Tibial nerve (tissue), 4 donors: ENCODE data around the gene TSSK3. TPM values are rescaled to one million over a fixed set of nuclear protein-coding genes. Genes with fewer than 3 reads are reported as not detected.

ENCODE experiments used
- DNase-seq, 2 donors: peaks; one replicate each; pipeline ENCODE4 v3.0.0-alpha.2; 2019; ENCODE audit warnings: low spot score in 2 of 2
- H3K27ac ChIP-seq, 4 donors: fragments of 200-600 bp; sonication (generic) in 3 of 4; one replicate each; pipeline ENCODE4 v1.5.1; 2017 to 2019; ENCODE audit warnings: mild to moderate bottlenecking in 1 of 4
- H3K27me3 ChIP-seq, 2 donors: fragments of 200-600 bp; sonication (generic) in 1 of 2; one replicate each; pipeline versions ENCODE4 v1.5.1 to v1.6.0; 2017 to 2019
- H3K36me3 ChIP-seq, 3 donors: fragments of 200-600 bp; sonication (generic); one replicate each; pipeline ENCODE4 v1.5.1; 2018 to 2019
- H3K4me1 ChIP-seq, 4 donors: fragments of 200-600 bp; sonication (generic) in 3 of 4; one replicate each; pipeline ENCODE4 v1.5.1; 2017 to 2019
- H3K4me3 ChIP-seq, 4 donors: fragments of 200-600 bp; sonication (generic) in 3 of 4; one replicate each; pipeline ENCODE4 v1.5.1; 2017 to 2019; ENCODE audit warnings: mild to moderate bottlenecking in 1 of 4, moderate library complexity in 1 of 4
- H3K9me3 ChIP-seq, 4 donors: fragments of 200-600 bp; sonication (generic) in 3 of 4; one replicate each; pipeline ENCODE4 v1.5.1; 2017 to 2019
- CTCF ChIP-seq, 5 experiments: fragments of 200-600 bp in 3 of 5; fragments of 450-650 bp in 2 of 5; sonication (generic) in 3 of 5; IDR thresholded peaks; one replicate each; pipeline ENCODE4 v1.5.1; 2016 to 2019; ENCODE audit warnings: antibody characterized with exemption in 5 of 5, mild to moderate bottlenecking in 3 of 5, moderate library complexity in 2 of 5
- EP300 ChIP-seq, 2 donors: sonication (generic); formaldehyde crosslinking; IDR thresholded peaks; one replicate each; pipeline ENCODE4 v1.6.1; 2017; ENCODE audit warnings: antibody characterized with exemption in 2 of 2, mild to moderate bottlenecking in 1 of 2
- POLR2A ChIP-seq, 2 donors: fragments of 450-650 bp; IDR thresholded peaks; one replicate each; pipeline ENCODE4 v1.6.1; 2017; ENCODE audit warnings: antibody characterized with exemption in 2 of 2, mild to moderate bottlenecking in 2 of 2, moderate library complexity in 2 of 2
- WGBS, 2 donors: methylation state at CpG; one replicate each; pipeline ENCODE4 v1.1.5; 2018; 5-methylcytosine and 5-hydroxymethylcytosine counted together
- total RNA-seq, 4 donors: library from RNA; depleted of rRNA; stranded (reverse); fragments of >200 nt; gene quantifications; one replicate each; pipeline ENCODE4 v1.1.0, GENCODE V29; 2016

Gene TSSK3
- total RNA-seq, 4 donors from 2014 or later: 0.44 to 1.5 (median 1.2) TPM

GRCh38 chr1:32333251-32333963 is 28.9 kb upstream of the TSSK3 start:
- peaks cover 0 to 49% (median 5%) of the 10 kb centered on the region in 3 donors for H3K36me3 ChIP-seq
- WGBS, 2 donors: 66 to 68% methylated on average over 3 of the region's 3 CpGs
- H3K27ac ChIP-seq: peak overlapping the region in 2 of 4 donors; percentile 6 to 91
- no peaks in the 10 kb centered on the region for H3K27me3 ChIP-seq
- TF ChIP-seq EP300 (IDR thresholded peaks at IDR 0.05) (no peak), CTCF (IDR thresholded peaks at IDR 0.05) (no peak), POLR2A (IDR thresholded peaks at IDR 0.05) (no peak)
- H3K9me3 ChIP-seq: no peaks in the 10 kb centered on the region
- H3K4me1 ChIP-seq: peaks cover 0 to 35% (median 29%) of the 10 kb centered on the region in 4 donors
- no peak overlapping the region for H3K4me3 ChIP-seq
- DNase-seq: no peak

GRCh38 chr1:32334274-32334861 is 28.0 kb upstream of the TSSK3 start:
- H3K4me3 ChIP-seq: peak overlapping the region; percentile 60 to 84 (median 68)
- peaks cover 0 to 41% (median 33%) of the 10 kb centered on the region in 4 donors for H3K4me1 ChIP-seq
- TF ChIP-seq POLR2A (IDR thresholded peaks at IDR 0.05): no peak
- H3K27me3 ChIP-seq: no peaks in the 10 kb centered on the region
- H3K27ac ChIP-seq: peak overlapping the region; percentile 25 to 91 (median 86)
- no peaks in the 10 kb centered on the region for H3K9me3 ChIP-seq
- H3K36me3 ChIP-seq: peaks cover 0 to 39% (median 5%) of the 10 kb centered on the region in 3 donors
- WGBS, 2 donors: 30 to 41% methylated on average over 9 of the region's 9 CpGs
- no peak for DNase-seq

- H3K36me3 ChIP-seq: peaks cover 0 to 34% (median 5%) of the 10 kb centered on the region in 3 donors
- 2 to 20% methylated on average over 10 to 30 of the region's 46 CpGs for WGBS, 2 donors
- peak overlapping the region; percentile 25 to 91 (median 86) for H3K27ac ChIP-seq
These were observed 27.3 kb upstream of the TSSK3 start for GRCh38 chr1:32334864-32335534.

GRCh38 chr1:32335535-32335789 is 26.9 kb upstream of the TSSK3 start:
- Histone ChIP-seq H3K4me3 (peak overlapping the region; percentile 60 to 84 (median 68)), H3K4me1 (peaks cover 0 to 44% (median 33%) of the 10 kb centered on the region in 4 donors), H3K9me3 (no peaks in the 10 kb centered on the region), H3K27me3 (no peaks in the 10 kb centered on the region), H3K27ac (peak overlapping the region; percentile 25 to 91 (median 86)), H3K36me3 (peaks cover 0 to 29% (median 5%) of the 10 kb centered on the region in 3 donors)
- no peak for DNase-seq
- TF ChIP-seq EP300 (IDR thresholded peaks at IDR 0.05) (no peak), POLR2A (IDR thresholded peaks at IDR 0.05) (no peak), CTCF (IDR thresholded peaks at IDR 0.05) (no peak)
- 0 to 6% methylated on average over 7 to 12 of the region's 34 CpGs for WGBS, 2 donors

More at GRCh38 chr1:32334864-32335534, 27.3 kb upstream of the TSSK3 start:
- no peak for DNase-seq
- TF ChIP-seq POLR2A (IDR thresholded peaks at IDR 0.05): no peak
- peak; percentile 73 to 85 (median 79) for TF ChIP-seq CTCF (IDR thresholded peaks at IDR 0.05)
- peak in 1 of 2 donors; percentile 50 for TF ChIP-seq EP300 (IDR thresholded peaks at IDR 0.05)
- Histone ChIP-seq H3K4me3 (peak overlapping the region; percentile 60 to 84 (median 68)), H3K27me3 (no peaks in the 10 kb centered on the region), H3K4me1 (peaks cover 0 to 44% (median 33%) of the 10 kb centered on the region in 4 donors), H3K9me3 (no peaks in the 10 kb centered on the region)

- 0 to 1% methylated on average over 1 to 16 of the region's 95 CpGs for WGBS, 2 donors
- TF ChIP-seq CTCF (IDR thresholded peaks at IDR 0.05) (no peak), EP300 (IDR thresholded peaks at IDR 0.05) (peak in 1 of 2 donors; percentile 91), POLR2A (IDR thresholded peaks at IDR 0.05) (peak; percentile 64 to 83)
- Histone ChIP-seq H3K27ac (peak within 1 kb of the TSS; percentile 25 to 91 (median 86)), H3K27me3 (no peaks in the 10 kb centered on the region), H3K9me3 (no peaks in the 10 kb centered on the region), H3K36me3 (peaks cover 0 to 24% (median under 1%) of the 10 kb centered on the region in 3 donors), H3K4me3 (peak within 1 kb of the TSS; percentile 61 to 84 (median 73)), H3K4me1 (peaks cover 0 to 44% (median 33%) of the 10 kb centered on the region in 4 donors)
- DNase-seq: peak; percentile 69 to 74
These were observed 26.3 kb upstream of the TSSK3 start, which contains the start of gene MARCKSL1 for GRCh38 chr1:32335790-32336590. Gene MARCKSL1, minus strand, starts transcription at chr1:32336233. Its CDS starts 200 bp downstream, at chr1:32336033.
